ENCODE measurements around the gene SYNCRIP. TPM values are rescaled to one million over a fixed set of nuclear protein-coding genes. Genes with fewer than 3 reads are reported as not detected.

SYNCRIP gene
- total and polyA plus RNA-seq, 2 donors (not counting 1 experiment from before 2014, with no cell fraction given), result 7.9 to 88.5 TPM

- H3K27me3 Mint-ChIP-seq, result no peaks in the 10 kb centered on the region
- DNase-seq (no peak), ATAC-seq (ENCODE audit: low read depth) (no peak)
- peaks cover 35% of the 10 kb centered on the region for H3K4me1 Mint-ChIP-seq
- Histone ChIP-seq H2AFZ (ENCODE audit: insufficient read depth, low read depth, low read length, poor library complexity, severe bottlenecking) (no peak overlapping the region), H3K36me3 (replicated peaks in 1 of 2; ENCODE audit: control extremely low read depth in 1 of 2, control insufficient read depth in 1 of 2, extremely low read depth in 1 of 2, insufficient read depth in 2 of 2, low read length in 1 of 2) (no peaks in the 10 kb centered on the region), H3K9me3 (ENCODE audit: control extremely low read depth in 1 of 3, control insufficient read depth in 2 of 3, insufficient read depth in 1 of 3, low read length in 2 of 3) (no peaks in the 10 kb centered on the region), H3K4me2 (replicated peaks; ENCODE audit: low read depth, low read length, poor library complexity, severe bottlenecking) (no peak overlapping the region), H3K27me3 (replicated peaks in 1 of 4; ENCODE audit: control extremely low read depth in 1 of 4, control insufficient read depth in 3 of 4, insufficient read depth in 4 of 4, low read length in 3 of 4) (no peaks in the 10 kb centered on the region), H3K79me2 (ENCODE audit: control insufficient read depth, insufficient read depth, low read length) (peaks cover 31% of the 10 kb centered on the region), H3K4me1 (ENCODE audit: control insufficient read depth in 2 of 2, insufficient read depth in 2 of 2, low read length in 2 of 2) (peaks cover 22 to 26% of the 10 kb centered on the region in 2 donors), H3K27ac (ENCODE audit: low read length in 2 of 2) (no peak overlapping the region), H3K9ac (ENCODE audit: low read length) (no peak overlapping the region), H4K20me1 (ENCODE audit: control insufficient read depth, insufficient read depth, low read length, poor library complexity, severe bottlenecking) (peaks cover 8% of the 10 kb centered on the region), H3K4me3 (ENCODE audit: control extremely low read depth in 1 of 5, extremely low read depth in 1 of 5, insufficient read depth in 1 of 5, low read depth in 2 of 5, low read length in 4 of 5) (no peak overlapping the region)
- intact Hi-C loops (cut with micrococcal nuclease), result no loop called here
- POLR2A ChIA-PET, result no interaction called here
- CTCF ChIA-PET, result no interaction called here
- no peak overlapping the region for H3K27ac Mint-ChIP-seq
- H3K4me3 Mint-ChIP-seq, result peak overlapping the region; percentile 7
- TF ChIP-seq EZH2 (IDR thresholded peaks at IDR 0.05; ENCODE audit: borderline replicate concordance, insufficient read depth, low read depth, low read length, poor library complexity, severe bottlenecking), result no peak
- TF ChIP-seq, protein P1, sequence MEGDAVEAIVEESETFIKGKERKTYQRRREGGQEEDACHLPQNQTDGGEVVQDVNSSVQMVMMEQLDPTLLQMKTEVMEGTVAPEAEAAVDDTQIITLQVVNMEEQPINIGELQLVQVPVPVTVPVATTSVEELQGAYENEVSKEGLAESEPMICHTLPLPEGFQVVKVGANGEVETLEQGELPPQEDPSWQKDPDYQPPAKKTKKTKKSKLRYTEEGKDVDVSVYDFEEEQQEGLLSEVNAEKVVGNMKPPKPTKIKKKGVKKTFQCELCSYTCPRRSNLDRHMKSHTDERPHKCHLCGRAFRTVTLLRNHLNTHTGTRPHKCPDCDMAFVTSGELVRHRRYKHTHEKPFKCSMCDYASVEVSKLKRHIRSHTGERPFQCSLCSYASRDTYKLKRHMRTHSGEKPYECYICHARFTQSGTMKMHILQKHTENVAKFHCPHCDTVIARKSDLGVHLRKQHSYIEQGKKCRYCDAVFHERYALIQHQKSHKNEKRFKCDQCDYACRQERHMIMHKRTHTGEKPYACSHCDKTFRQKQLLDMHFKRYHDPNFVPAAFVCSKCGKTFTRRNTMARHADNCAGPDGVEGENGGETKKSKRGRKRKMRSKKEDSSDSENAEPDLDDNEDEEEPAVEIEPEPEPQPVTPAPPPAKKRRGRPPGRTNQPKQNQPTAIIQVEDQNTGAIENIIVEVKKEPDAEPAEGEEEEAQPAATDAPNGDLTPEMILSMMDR (IDR thresholded peaks at IDR 0.05), result no peak
- no peaks in the 10 kb centered on the region for H3K9me3 Mint-ChIP-seq (ENCODE audit: insufficient read depth)
- WGBS (ENCODE audit: insufficient coverage), result 89% methylated on average over 2 of the region's 7 CpGs
Observed at GRCh38 chr6:85680388-85680787, 37.7 kb upstream of the SYNCRIP start.

- Histone ChIP-seq H3K4me2 (replicated peaks; ENCODE audit: low read depth, low read length, poor library complexity, severe bottlenecking) (peak overlapping the region; percentile 88), H3K9ac (ENCODE audit: low read length) (peak overlapping the region; percentile 97), H4K20me1 (ENCODE audit: control insufficient read depth, insufficient read depth, low read length, poor library complexity, severe bottlenecking) (peaks cover 8% of the 10 kb centered on the region), H3K4me3 (ENCODE audit: control extremely low read depth in 1 of 5, extremely low read depth in 1 of 5, insufficient read depth in 1 of 5, low read depth in 2 of 5, low read length in 4 of 5) (peak overlapping the region; percentile 30 to 90 (median 74)), H2AFZ (ENCODE audit: insufficient read depth, low read depth, low read length, poor library complexity, severe bottlenecking) (peak overlapping the region; percentile 95), H3K27ac (ENCODE audit: low read length in 2 of 2) (peak overlapping the region; percentile 86 to 89), H3K4me1 (ENCODE audit: control insufficient read depth in 2 of 2, insufficient read depth in 2 of 2, low read length in 2 of 2) (peaks cover 25 to 34% of the 10 kb centered on the region in 2 donors), H3K9me3 (ENCODE audit: control extremely low read depth in 1 of 3, control insufficient read depth in 2 of 3, insufficient read depth in 1 of 3, low read length in 2 of 3) (no peaks in the 10 kb centered on the region), H3K36me3 (replicated peaks in 1 of 2; ENCODE audit: control extremely low read depth in 1 of 2, control insufficient read depth in 1 of 2, extremely low read depth in 1 of 2, insufficient read depth in 2 of 2, low read length in 1 of 2) (peaks cover 0 to 2% of the 10 kb centered on the region in 2 experiments), H3K27me3 (replicated peaks in 1 of 4; ENCODE audit: control extremely low read depth in 1 of 4, control insufficient read depth in 3 of 4, insufficient read depth in 4 of 4, low read length in 3 of 4) (no peaks in the 10 kb centered on the region), H3K79me2 (ENCODE audit: control insufficient read depth, insufficient read depth, low read length) (peaks cover 36% of the 10 kb centered on the region)
- ATAC-seq (ENCODE audit: low read depth) (no peak), DNase-seq (no peak)
- Mint-ChIP-seq H3K4me1 (peaks cover 41% of the 10 kb centered on the region), H3K4me3 (peak overlapping the region; percentile 92), H3K27me3 (no peaks in the 10 kb centered on the region), H3K9me3 (ENCODE audit: insufficient read depth) (no peaks in the 10 kb centered on the region), H3K27ac (peak overlapping the region; percentile 95)
- intact Hi-C loops (cut with micrococcal nuclease), result loop anchor here (5.0 to 10.0 kb wide), 4 partner anchors 55 to 1475 kb away; partner anchors contain the start of genes NT5E and ZNF292
- TF ChIP-seq, protein P1 (IDR thresholded peaks at IDR 0.05), result no peak
- no peak for TF ChIP-seq EZH2 (IDR thresholded peaks at IDR 0.05; ENCODE audit: borderline replicate concordance, insufficient read depth, low read depth, low read length, poor library complexity, severe bottlenecking)
- CTCF ChIA-PET, result interaction anchor here (4.1 kb wide), 1 partner anchor 37 kb away, joined by 43 read pairs; the partner anchor contains the start of gene SYNCRIP
- no CpG with 5 or more reads among the region's 14 CpGs for WGBS (ENCODE audit: insufficient coverage)
- POLR2A ChIA-PET, result interaction anchor here (1.2 to 6.1 kb wide), 6 partner anchors 10 to 1820 kb away, joined by 3 to 193 read pairs (median 16); partner anchors contain the start of genes CYB5R4, NT5E, SNX14 and SYNCRIP
Observed at GRCh38 chr6:85679445-85680123, 36.9 kb upstream of the SYNCRIP start.

All from B cell (primary cell).